ENCODE data around the gene ICA1.

The ICA1 gene

DNA sequence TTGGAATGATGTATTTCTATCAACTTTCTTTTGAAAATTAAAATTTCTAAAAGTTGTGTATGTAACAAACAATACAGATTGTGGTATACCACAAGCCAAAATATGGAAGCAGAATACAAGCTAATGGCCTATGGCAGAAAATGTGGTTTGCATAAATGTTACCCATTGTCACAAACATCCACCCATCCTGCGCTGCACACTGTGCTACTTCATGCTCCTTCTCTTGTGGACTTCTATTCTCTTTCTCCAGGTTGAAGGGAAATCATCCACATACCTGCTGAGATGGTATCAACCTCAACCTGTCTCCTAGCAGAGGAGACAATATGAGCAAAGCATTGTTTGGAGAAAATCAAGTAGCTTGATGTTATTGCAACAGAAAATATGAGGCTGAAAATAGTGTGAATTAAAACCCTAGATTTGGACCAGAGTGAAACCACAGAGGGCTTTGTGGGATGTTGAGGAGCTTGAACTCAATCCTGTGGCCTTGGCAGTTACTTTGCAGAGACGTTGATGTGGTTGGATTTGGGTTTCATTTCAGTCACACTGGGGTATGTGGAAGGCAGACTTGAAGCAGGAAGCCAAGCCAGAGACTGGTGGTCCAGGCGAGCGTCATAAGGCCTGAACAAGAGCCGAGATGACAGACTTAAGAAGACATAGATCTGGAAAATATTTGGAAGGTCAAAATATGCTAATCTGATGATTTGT is 63.8 kb downstream of the ICA1 start:
- DNase-seq, result no peak

DNA sequence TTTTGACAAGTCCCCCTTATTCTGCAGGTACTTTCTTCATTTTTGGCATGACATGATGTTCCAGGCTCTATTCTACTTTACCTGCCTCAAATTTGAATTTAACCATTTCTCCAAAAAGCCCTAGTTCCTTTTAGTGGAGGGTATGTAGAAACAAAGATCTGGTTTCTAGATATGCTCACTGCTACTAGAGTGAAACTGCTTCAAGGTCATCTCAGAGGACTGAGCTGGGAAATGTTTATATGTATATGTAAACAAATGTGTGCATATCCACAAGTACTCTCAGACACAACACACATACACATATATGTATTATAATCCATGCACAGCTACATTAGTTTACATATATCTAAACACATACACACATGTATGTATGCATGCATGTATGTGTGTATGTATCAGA is 69.1 kb downstream of the ICA1 start:
- no peak for DNase-seq

DNA sequence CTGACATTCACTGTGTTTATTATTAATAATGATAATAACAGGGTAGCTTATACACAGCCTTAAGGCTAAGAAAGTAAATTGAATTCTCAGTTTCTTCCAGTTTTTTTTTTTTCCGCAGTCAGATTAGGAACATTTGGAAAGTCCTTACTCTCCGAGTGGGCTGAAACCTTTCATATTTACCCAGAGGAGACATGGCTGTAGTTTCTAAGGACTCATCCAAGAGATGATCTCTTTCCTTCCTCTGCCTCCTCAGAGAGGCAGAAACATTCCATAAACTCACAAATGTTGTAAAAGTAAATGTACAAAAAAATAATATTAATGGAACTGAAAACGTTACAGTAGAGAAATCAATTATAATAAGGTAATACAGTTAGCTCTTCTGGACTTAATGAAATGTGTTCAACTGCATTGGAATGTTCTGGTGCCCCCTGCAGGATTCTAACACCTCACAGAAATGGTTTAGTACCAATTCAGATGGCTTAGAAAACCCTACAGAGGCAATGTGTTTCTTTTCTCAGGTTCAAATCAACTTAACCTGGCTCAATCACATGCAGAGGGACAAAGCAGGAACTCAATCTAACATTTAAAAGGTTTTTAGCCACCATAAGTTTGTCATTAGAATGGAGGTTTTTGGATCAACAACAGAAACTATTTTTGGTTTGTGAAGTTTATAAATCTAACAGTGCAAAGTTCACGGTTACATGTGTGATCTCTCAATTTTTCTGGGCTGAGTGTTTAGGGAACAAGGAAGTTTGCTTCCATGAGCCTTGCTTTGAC is 71.7 kb downstream of the ICA1 start:
- DNase-seq, result peak; percentile 24

DNA sequence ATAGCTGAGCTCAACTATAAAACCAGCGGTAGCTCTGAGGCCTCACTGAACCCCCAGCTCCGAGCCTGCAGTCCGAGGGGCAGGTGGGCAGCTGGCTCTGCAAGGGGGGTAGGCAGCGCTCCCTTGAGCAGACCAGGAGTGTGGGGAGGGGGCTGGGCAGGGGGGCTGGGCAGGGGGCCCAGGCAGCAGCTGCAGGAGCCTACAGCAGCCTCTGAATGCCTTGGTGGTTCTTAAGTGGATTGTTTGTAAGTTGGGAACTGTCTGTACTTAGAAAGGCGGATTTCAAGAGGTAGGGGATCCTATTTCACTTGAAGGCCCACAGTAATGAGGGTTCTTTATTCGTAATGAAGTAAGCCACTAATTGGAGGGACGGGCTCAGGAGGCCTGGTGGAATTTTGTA is 72.3 kb downstream of the ICA1 start:
- DNase-seq, result peak; percentile 33

DNA sequence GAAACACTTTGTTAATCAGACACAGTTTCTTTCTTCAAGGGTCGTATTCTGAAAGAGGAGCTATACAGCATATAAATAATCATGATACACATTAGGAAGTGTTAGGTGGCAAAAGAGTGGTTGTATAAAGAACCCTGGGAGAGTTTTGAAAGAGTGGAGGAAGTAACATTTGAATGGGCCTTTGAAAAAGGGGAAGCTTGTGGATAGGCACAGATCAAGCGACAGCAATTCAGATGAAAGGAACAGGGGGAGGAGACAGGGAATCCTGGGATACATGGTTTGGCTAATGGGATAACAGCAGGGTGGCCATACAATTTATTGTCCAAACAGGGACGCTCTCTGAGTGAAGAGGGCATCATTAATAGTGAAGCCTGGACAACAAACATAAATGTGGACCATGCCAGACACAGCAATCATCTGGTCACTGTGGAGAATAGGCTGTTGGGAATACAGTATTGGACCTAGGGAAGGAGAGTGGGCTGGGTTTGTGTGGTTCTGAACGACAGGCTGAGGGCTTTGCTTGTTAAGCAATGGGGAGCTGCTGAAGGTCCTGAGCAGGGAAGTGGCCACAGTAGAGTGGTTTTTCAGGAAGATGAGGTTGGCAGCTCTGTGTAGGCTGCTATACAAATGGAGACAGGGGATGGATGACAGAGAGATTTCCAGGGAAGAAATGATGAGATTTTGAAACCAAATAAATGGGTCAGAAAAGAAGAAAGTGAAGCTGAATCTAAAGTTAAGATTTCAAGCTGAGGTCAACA is 75.9 kb downstream of the ICA1 start:
- DNase-seq, result no peak

DNA sequence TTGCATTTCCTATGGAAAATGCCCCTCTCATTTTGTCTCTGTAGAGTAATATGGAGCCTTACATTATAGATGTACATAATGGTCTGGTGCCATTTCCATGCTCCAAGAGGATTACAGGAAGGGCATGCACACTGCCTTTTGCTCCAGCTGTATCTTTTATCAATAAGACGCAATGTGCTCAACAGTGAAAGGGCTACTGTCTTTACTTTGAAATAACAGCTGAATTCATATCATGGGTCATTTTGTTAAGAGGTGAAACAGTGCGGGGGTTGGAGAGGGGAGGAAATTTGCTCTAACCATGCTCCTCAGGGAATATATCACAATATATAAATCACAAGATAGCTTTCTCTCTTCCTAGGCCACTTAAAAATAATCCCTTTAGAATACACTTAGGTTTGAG is 77.7 kb downstream of the ICA1 start:
- no peak for DNase-seq

DNA sequence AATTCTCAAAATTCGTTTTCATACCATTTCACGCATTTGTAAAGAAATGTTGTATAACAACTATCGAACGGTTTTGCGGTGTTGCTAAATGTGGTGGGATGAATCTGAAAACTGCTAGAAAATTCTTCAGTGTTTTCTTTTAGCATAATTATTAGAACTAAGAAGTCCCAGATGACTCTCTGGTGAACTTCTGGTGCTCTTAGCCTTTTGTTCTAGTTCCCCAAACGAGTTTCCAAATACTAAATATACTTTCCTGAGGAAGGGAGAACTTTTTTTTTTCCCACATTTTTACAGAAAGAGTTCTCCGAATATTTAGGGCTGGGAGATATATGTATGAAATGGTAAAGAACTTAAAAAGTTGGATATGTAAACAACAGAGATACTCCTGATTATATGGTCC is 82.5 kb downstream of the ICA1 start:
- no peak for DNase-seq

DNA sequence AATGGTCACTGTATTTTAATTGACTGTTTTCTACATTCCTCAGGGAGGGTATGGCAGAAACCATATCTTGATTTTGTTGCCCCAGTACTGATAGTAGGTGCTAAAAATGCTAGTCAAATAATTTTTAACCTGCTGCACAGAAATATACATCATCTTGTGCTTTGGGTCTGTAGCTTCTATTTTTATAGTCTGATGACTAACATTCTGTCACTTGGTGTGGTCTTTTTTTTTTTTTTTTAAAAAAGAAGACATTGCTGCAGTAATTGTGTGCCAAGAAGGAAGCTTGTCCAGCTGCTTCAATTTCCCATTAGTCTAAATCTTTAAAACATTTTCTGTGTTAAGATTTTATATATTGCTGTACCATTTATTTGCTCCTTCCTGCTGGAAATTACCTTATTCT is 83.6 kb downstream of the ICA1 start:
- DNase-seq, result no peak

DNA sequence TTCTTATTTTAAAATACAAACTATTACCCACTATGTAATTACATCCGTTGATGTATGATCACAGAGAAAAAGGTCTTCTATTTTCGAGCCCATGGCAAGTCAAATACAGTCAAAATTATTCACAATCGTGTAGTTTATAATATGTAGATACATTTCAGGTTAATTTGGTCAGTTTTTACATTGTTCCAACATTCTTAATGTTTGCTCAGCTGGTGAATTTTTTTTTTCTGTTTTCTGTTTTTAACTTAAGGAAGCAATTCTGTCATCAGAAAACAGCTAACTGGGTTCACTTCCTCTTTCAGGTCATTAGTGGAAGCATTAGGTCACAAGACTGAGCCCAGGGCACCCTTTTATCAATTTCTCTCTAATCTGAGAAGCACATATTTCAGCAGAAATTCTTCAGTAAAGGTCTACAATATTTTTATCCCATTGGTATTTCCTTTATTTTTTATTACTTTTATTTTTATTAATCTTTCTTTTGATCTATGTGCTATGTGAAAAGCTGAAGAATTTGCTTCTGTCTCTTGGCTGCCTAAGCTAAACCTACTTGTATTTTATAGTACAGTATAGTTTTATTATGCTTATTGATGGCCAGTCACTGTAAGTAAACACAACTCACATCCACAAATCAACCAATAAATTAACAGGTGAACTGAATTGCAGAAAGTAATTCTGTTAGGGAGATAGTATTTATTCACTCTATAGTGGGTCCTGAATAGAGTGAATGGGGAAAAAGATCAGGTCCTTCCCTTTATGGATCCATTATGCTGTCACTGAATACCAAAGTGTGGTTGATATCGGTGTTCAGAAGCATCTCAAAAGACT is 84.6 kb downstream of the ICA1 start:
- no peak for DNase-seq

DNA sequence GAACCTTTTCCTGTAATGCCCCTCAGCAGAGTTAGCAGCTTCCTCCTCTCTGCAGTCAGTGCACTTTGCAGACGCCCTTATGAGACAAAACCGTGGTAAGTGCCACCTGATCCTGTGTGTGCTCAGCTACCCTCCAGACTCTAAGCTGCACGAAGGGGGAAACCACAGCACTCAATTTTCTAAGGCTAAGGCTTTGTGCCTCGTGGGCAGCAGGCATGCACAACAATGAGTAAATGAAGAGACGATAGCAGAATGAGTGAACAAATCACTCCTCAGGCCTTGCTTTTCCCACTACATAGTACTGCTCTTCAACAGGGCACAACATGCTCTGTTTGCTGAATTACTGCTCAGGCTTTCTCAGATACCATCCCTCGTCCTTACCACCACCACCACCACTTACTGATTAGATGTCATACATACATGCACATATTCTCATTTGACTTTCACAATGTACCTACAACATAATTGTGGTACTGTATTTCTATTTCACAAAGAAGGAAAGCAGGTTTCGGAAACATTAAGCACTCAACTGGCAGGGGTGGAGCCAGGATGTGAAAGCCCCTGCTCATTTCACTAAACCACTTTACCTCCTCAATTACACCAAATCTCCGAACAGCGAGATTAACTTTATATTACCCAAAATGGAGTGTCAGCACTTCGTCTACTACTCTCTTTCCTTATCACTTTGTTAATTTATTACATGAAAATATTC is 85.4 kb downstream of the ICA1 start:
- DNase-seq, result peak; percentile 80

DNA sequence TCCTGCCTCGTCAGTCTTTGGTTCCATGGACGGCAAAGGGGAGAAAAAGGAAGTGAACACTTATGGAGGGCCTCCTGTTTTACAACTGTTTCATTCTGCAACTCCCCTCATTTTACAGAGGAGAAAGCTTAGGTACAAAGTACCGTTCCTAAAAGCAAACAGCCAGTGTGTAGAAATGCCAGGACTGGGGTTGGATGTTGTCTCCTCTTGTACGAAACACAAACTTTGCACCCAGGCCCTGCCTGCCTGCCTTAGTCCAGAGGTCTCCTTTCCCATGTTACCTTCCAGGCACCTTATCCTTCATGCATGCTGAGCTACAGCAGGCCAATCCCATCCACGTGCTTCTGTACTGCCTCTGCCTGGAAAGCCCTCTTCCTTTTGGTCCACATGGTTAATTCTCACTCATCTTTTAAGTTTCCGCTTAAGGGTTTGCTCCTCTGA is 86.0 kb downstream of the ICA1 start:
- DNase-seq, result no peak

DNA sequence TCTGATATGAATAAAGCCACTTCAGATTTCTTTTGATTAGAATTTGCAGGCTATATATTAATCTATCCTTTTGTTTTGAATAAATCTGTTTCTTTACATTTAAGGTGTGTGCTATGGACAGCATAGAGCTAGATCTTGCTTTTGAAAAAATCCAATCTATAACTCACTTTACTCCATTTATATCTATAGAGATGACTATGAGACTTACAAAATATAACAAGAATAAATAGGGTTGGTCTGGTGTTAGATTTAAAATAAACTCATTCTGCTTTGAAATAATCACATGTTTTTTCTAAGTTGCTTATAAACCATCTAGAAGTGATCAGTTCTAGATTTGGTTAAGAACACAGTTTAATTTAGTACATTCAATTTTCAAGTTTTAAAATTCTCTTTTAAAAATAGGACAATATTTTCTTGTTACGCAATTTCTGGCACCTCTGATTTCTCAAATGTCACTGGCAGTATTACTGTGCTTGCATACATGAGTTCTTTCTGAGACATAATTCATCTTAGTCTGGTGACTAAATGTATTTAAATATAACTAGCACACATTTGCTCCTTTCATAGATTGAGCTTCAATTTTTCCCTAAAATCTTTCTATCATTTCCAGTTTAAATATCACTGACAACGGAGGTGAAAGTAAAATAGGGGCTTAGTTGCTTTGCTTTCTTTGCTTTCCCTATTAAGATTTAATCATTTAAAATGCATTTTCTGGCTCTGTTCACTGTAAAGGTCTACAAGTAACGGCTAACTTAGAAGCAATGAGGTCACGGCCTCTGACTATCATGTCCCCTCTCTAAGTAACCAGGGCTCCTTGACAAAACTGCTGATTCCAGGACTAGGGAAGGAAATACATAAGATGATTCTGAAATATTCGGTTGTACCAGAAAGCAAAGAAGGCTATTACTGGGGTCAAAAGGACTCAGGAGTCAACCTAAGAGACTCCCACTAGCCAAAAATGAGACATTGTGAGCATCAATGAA is 89.3 kb downstream of the ICA1 start:
- no peak for DNase-seq

DNA sequence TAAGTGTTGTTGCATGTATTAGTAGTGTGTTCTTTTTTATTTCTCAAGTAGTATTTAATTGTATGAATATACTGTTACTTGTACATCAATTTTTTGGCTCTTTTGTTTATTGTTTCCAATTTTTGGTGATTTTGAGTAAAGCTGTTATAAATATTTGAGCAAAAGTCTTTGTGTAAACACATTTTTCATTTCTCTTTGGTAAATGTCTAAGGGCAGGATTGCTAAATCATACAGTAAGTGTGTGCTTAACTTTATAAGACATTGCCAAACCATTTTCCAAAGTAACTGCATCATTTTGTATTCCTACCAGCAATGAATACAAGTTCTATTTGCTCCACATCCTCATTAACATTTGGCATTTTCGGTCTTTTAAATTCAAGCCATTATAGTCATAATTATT is 92.8 kb downstream of the ICA1 start:
- no peak for DNase-seq

DNA sequence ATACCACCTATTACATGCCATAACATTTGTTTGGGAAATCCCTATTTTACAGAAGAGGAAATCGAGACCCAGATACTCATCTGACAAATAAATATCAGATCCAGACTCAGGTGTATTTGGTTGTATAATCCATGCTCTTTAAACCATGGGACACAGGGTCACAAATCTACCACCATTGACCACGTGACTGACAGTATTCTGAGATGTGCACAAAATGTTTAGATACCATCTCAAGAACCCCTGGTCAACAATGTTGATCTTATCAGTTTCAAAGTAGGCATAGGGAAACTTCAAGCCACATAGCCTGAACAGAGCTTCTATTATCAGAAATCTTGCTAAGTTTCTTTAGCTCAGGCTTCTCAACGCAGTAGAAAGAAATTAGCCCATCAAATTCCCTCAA is 93.6 kb downstream of the ICA1 start:
- DNase-seq, result no peak

DNA sequence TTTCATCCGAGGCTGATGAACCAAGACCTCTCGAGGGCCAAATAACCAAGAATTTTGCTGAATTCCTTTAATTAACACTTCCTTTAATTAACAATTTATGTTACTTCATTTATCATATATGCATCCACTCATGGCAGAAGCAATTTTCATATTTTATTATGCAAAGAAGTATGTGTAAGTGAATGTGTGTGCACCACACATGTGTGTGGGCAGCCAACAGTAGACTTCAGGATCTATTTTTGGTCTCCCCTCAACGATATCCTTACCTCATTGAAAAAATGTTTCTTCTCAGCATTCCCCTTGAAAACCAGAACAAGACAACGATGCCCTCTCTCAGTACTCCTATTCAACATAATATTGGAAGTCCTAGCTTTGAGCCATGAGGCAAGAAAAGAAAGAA is 96.8 kb downstream of the ICA1 start:
- DNase-seq, result no peak

DNA sequence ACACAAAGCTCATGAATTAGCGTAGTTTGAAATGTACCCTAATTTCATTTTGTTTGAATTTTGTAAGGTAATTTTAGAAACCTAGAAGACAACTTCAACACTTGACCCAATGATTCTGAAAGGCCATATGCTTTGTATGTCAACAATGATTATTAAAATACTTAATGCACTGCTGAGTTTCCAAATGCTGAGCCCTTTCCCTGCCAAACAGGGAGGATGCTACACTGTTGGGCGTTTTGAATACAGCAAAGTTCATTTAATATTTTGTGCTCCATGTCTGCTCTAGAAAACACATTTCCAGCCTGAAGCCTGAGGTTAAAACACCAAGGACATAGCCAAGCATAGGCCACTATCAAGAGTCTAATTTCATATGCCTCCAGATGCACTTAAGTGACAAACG is 99.8 kb downstream of the ICA1 start:
- no peak for DNase-seq

DNA sequence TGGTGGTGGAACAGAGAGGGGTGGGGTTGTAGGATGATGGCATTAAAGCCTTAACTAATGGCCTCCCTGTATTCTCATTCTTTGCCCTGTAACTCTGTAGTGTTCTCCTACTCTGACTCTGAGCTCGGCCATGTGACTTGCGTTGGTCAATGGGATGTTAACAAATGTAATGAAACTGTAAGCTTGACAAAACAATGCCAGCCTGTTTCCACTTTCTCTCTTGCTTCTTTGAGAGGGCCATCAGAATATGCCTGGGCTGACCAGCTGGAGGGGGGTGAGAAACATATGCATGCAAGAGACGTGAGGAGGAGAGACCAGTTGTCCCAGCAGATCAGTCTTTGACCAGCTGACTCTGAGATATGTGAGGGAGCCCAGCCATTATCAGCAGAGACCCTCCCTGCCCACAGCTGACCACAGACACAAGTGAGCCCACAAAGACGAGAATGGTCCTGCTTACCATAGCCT is 100.6 kb downstream of the ICA1 start:
- no peak for DNase-seq

DNA sequence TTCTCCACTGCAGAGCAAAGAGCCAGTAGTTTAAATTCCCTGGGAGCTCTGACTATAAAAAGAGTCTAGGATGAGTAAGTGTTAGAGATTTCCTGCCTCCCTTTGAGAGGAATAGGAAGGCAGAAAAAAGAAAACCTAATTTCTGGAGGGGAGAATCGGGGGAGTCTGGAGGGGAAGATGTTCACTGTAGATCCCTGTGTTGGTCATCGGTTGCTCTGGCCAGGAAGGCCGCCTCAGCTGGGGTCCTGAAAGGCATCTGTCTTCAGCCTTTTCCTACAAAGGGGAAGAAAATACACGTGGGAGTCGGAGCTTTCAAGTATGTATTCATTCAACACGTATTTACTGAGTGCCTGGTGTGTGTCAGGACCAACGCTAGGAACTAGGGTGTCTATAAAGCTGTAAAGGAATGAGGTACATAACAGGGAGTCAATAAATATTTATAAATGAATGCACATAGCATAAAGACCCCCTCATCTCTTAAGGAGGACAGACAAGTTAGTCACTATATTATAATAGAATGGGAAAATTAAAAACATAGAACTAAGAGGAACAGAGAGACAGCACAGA is 101.1 kb downstream of the ICA1 start:
- no peak for DNase-seq

DNA sequence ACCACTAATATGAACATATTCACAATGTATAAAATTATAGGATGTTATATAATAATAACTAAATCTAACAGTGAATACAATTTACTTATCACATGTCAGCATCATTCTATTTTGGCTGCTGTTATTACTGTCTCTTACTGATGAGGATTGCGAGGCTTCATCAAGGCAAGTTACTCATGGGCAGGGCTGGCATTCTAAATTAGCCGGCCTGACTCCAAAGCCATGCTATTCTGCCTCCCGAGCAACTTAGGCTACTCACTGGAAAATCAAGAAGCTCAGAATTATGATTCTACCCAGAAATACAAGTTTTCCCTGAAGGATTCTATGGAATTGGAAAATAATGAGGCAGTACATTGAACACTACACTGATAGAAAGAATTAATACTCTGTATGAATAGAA is 101.7 kb downstream of the ICA1 start:
- DNase-seq, result no peak

DNA sequence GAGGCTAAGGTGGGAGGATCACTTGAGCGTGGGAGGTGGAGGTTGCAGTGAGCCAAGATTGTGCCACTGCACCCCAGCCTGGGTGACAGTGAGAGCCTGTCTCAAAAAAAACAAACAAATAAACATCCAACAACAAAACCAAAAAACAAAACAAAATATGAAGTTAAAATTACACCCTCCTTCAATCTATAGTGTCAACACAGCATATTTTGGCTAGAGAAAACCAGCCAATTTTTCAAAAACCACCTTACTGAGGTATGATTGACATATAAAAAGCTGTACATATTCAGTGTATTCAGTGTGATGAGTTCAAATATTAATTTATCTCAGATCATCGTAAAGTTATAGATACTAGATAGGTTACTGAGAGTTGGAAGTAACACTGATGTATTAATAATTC is 102.4 kb downstream of the ICA1 start:
- no peak for DNase-seq

DNA sequence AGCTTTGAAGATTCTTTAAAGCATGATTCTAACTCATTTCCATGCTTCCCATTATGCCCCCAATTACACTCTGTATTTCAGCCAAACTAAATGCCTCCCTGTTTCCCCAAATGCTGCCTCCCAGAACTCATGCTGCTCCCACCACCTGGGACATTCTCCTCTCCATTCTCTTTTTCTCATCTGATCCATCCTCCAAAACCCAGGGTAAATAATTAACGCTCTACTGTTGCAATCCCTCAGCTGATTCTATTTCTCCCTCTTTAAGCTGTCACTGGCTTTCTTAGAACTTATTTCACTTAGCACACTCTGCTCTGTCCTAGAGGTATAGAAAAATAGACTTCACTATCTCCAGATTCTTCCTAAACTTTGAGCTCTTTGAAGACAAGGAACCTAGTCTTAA is 104.7 kb downstream of the ICA1 start:
- DNase-seq, result no peak

All from NCI-H2107 (cell line).